ENCODE results near the gene COX6A2. TPM values are rescaled to one million over a fixed set of nuclear protein-coding genes. Genes with fewer than 3 reads are reported as not detected.

The COX6A2 gene
- total RNA-seq, 2 donors from 2014 or later, result 3.9 TPM; not detected in 1

GRCh38 chr16:31403590-31404352 lies 24.4 kb downstream of the COX6A2 start:
- no peak overlapping the region for H3K4me3 ChIP-seq
- H3K9me3 ChIP-seq, result no peaks in the 10 kb centered on the region
- WGBS, result 84% methylated on average over 21 of the region's 21 CpGs
- no peaks in the 10 kb centered on the region for H3K4me1 ChIP-seq (replicated peaks)
- TF ChIP-seq POLR2AphosphoS5 (IDR thresholded peaks at IDR 0.05), result no peak
- no peak for TF ChIP-seq POLR2A (IDR thresholded peaks at IDR 0.05)
- no peak for TF ChIP-seq CTCF (IDR thresholded peaks at IDR 0.05)
- H3K27ac ChIP-seq, result no peak overlapping the region
- H3K36me3 ChIP-seq, result no peaks in the 10 kb centered on the region
- H3K27me3 ChIP-seq (replicated peaks; ENCODE audit: insufficient read depth), result no peaks in the 10 kb centered on the region
- intact Hi-C loops (cut with DNase I), result no loop called here
- DNase-seq (ENCODE audit: low spot score), result no peak

GRCh38 chr16:31402687-31403086 lies 25.5 kb downstream of the COX6A2 start:
- Histone ChIP-seq H3K4me3 (no peak overlapping the region), H3K9me3 (no peaks in the 10 kb centered on the region), H3K4me1 (replicated peaks) (no peaks in the 10 kb centered on the region), H3K36me3 (no peaks in the 10 kb centered on the region), H3K27me3 (replicated peaks; ENCODE audit: insufficient read depth) (no peaks in the 10 kb centered on the region), H3K27ac (no peak overlapping the region)
- no peak for TF ChIP-seq POLR2A (IDR thresholded peaks at IDR 0.05)
- TF ChIP-seq POLR2AphosphoS5 (IDR thresholded peaks at IDR 0.05), result no peak
- no peak for TF ChIP-seq CTCF (IDR thresholded peaks at IDR 0.05)
- WGBS, result 73% methylated on average over 1 of the region's 1 CpG
- no peak for DNase-seq (ENCODE audit: low spot score)
- intact Hi-C loops (cut with DNase I), result no loop called here

GRCh38 chr16:31401436-31401835 lies 26.7 kb downstream of the COX6A2 start:
- no peak for DNase-seq (ENCODE audit: low spot score)
- Histone ChIP-seq H3K4me1 (replicated peaks) (no peaks in the 10 kb centered on the region), H3K27me3 (replicated peaks; ENCODE audit: insufficient read depth) (no peaks in the 10 kb centered on the region), H3K36me3 (no peaks in the 10 kb centered on the region), H3K4me3 (no peak overlapping the region), H3K9me3 (no peaks in the 10 kb centered on the region), H3K27ac (no peak overlapping the region)
- TF ChIP-seq CTCF (IDR thresholded peaks at IDR 0.05), result no peak
- TF ChIP-seq POLR2A (IDR thresholded peaks at IDR 0.05), result no peak
- no peak for TF ChIP-seq POLR2AphosphoS5 (IDR thresholded peaks at IDR 0.05)
- WGBS, result 73% methylated on average over 11 of the region's 11 CpGs
- intact Hi-C loops (cut with DNase I), result no loop called here

GRCh38 chr16:31400191-31400590 lies 28.0 kb downstream of the COX6A2 start:
- Histone ChIP-seq H3K4me1 (replicated peaks) (no peaks in the 10 kb centered on the region), H3K27me3 (replicated peaks; ENCODE audit: insufficient read depth) (no peaks in the 10 kb centered on the region), H3K4me3 (no peak overlapping the region), H3K27ac (no peak overlapping the region), H3K36me3 (no peaks in the 10 kb centered on the region), H3K9me3 (no peaks in the 10 kb centered on the region)
- intact Hi-C loops (cut with DNase I), result no loop called here
- 89% methylated on average over 2 of the region's 2 CpGs for WGBS
- TF ChIP-seq CTCF (IDR thresholded peaks at IDR 0.05), result no peak
- TF ChIP-seq POLR2A (IDR thresholded peaks at IDR 0.05), result no peak
- no peak for TF ChIP-seq POLR2AphosphoS5 (IDR thresholded peaks at IDR 0.05)
- no peak for DNase-seq (ENCODE audit: low spot score)

GRCh38 chr16:31397701-31398100 lies 30.5 kb downstream of the COX6A2 start:
- Histone ChIP-seq H3K27ac (no peak overlapping the region), H3K4me1 (replicated peaks) (no peaks in the 10 kb centered on the region), H3K36me3 (no peaks in the 10 kb centered on the region), H3K27me3 (replicated peaks; ENCODE audit: insufficient read depth) (no peaks in the 10 kb centered on the region), H3K4me3 (no peak overlapping the region), H3K9me3 (no peaks in the 10 kb centered on the region)
- no peak for DNase-seq (ENCODE audit: low spot score)
- 81% methylated on average over 8 of the region's 9 CpGs for WGBS
- TF ChIP-seq POLR2A (IDR thresholded peaks at IDR 0.05) (no peak), CTCF (IDR thresholded peaks at IDR 0.05) (no peak), POLR2AphosphoS5 (IDR thresholded peaks at IDR 0.05) (no peak)
- intact Hi-C loops (cut with DNase I), result no loop called here

Data from prostate gland (tissue), 2 donors.